A549 (cell line): Measurements from ENCODE around the gene HIC1.

ENCODE experiments used
- CEBPB ChIP-seq, 2 experiments: fragments of >200 bp in 1 of 2; sonication (Bioruptor Twin) in 1 of 2; formaldehyde crosslinking in 1 of 2; IDR thresholded peaks; 2 replicates each; pipeline ENCODE4 v1.6.1; 2012 to 2016
- CHD2 ChIP-seq: fragments of 150-350 bp; IDR thresholded peaks from 2 replicates; pipeline ENCODE4 v1.6.1; 2014; ENCODE audit warnings: low read length; ENCODE audit not compliant: partially characterized antibody
- CTCF ChIP-seq: fragments of >200 bp; sonication (Bioruptor Twin); formaldehyde crosslinking; IDR thresholded peaks from 3 replicates; pipeline ENCODE4 v1.5.1; 2016
- E2F6 ChIP-seq: IDR thresholded peaks from 2 replicates; pipeline ENCODE4 v1.6.1; 2012; ENCODE audit warnings: low read depth, borderline replicate concordance
- EP300 ChIP-seq, 2 experiments: fragments of >200 bp; sonication (Bioruptor Twin); formaldehyde crosslinking; IDR thresholded peaks; 2 replicates in 1 of 2; 3 replicates in 1 of 2; pipeline ENCODE4 v1.6.1; 2016 to 2017
- FOXS1 ChIP-seq: fragments of 250-450 bp; sonication (Bioruptor Pico); IDR thresholded peaks from 2 replicates; pipeline ENCODE4 v1.5.0; 2020; ENCODE audit warnings: mild to moderate bottlenecking, moderate library complexity
- HMGXB4 ChIP-seq: fragments of 250-450 bp; sonication (Bioruptor Pico); IDR thresholded peaks from 2 replicates; pipeline ENCODE4 v1.5.0; 2021; ENCODE audit warnings: mild to moderate bottlenecking, moderate library complexity, borderline replicate concordance
- JUN ChIP-seq, 2 experiments: fragments of >200 bp; sonication (Bioruptor Twin); formaldehyde crosslinking; IDR thresholded peaks; 2 replicates in 1 of 2; 3 replicates in 1 of 2; pipeline ENCODE4 v1.6.1; 2016 to 2017
- MAX ChIP-seq: IDR thresholded peaks from 2 replicates; pipeline ENCODE4 v1.6.1; 2012
- POLR2A ChIP-seq: IDR thresholded peaks from 2 replicates; pipeline ENCODE4 v1.6.1; 2012; ENCODE audit warnings: mild to moderate bottlenecking, low read length
- RAD21 ChIP-seq, 2 experiments: fragments of >200 bp in 1 of 2; sonication (Bioruptor Twin) in 1 of 2; formaldehyde crosslinking in 1 of 2; IDR thresholded peaks in 1 of 2; conservative IDR thresholded peaks in 1 of 2; 2 replicates in 1 of 2; 3 replicates in 1 of 2; pipeline ENCODE4 v1.6.1; 2012 to 2018; ENCODE audit warnings: inconsistent platforms in 1 of 2
- REST ChIP-seq: fragments of 200-600 bp; sonication (generic); IDR thresholded peaks from 2 replicates; pipeline ENCODE4 v1.6.1; 2016; ENCODE audit warnings: antibody characterized with exemption, mild to moderate bottlenecking, moderate library complexity
- ZFP36 ChIP-seq: fragments of 450-650 bp; IDR thresholded peaks from 2 replicates; pipeline ENCODE4 v1.6.1; 2014; ENCODE audit warnings: borderline replicate concordance; ENCODE audit not compliant: partially characterized antibody

- no peak for TF ChIP-seq CTCF
- TF ChIP-seq MAX = 0 out of 2 replicates have a peak, but pooled peaks have one; percentile 0
- no peak for TF ChIP-seq POLR2A
- no peak for TF ChIP-seq FOXS1 (CRISPR knock-in tag)
- TF ChIP-seq CHD2 = no peak
- TF ChIP-seq RAD21 (conservative IDR thresholded peaks at IDR 0.05 in 1 of 2, IDR thresholded peaks at IDR 0.05 in 1 of 2) = no peak
- TF ChIP-seq EP300 (IDR thresholded peaks at IDR 0.05) = no peak
- TF ChIP-seq ZFP36 = no peak
- no peak for TF ChIP-seq CEBPB (IDR thresholded peaks at IDR 0.05)
- TF ChIP-seq HMGXB4 (CRISPR knock-in tag) = no peak
- no peak; the same call in 1 of the 2 replicates for TF ChIP-seq REST
- no peak for TF ChIP-seq E2F6
- no peak; a peak in 1 of 5 replicates for TF ChIP-seq JUN (IDR thresholded peaks at IDR 0.05)
Observed at GRCh38 chr17:2042390-2042847, 12.5 kb upstream of the HIC1 start.
